ENCODE measurements around the gene LOXL3.

LOXL3 gene

DNA sequence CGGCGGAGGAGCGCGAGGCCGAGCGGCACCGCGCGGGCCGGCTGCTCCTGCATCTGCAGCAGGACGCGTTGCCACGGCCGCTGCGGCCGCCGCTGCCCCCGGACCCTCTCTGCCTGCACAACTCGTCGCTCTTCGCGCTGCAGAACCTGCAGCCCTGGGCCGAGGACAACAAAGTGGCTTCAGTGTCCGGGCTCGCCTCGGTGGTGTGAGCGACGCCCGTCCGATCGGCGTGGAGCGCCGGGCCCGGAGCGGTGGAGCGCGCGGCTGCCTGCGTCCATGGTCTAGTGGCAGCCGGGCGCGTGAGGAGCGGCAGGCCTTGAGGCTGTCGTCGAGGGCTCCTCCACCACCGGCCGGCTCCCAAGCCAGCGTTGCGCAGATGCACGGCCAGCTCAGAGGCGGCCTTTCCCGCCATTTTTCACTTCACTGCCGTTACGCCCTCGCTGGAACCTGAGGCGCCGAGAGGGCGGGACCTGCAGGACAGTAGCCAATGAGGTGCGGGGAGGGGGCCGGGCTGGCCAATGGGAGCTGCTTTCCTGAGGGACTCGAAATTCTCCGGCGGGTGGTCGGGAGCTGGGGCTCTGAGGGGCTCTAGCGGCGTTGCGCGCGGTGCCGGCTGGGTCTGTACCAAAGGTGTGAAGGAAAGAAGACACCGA is 37.6 kb downstream of the LOXL3 start:
- H3K4me3 ChIP-seq (ENCODE audit: low read depth, low read length), result no peak overlapping the region
- TF ChIP-seq, protein P1, sequence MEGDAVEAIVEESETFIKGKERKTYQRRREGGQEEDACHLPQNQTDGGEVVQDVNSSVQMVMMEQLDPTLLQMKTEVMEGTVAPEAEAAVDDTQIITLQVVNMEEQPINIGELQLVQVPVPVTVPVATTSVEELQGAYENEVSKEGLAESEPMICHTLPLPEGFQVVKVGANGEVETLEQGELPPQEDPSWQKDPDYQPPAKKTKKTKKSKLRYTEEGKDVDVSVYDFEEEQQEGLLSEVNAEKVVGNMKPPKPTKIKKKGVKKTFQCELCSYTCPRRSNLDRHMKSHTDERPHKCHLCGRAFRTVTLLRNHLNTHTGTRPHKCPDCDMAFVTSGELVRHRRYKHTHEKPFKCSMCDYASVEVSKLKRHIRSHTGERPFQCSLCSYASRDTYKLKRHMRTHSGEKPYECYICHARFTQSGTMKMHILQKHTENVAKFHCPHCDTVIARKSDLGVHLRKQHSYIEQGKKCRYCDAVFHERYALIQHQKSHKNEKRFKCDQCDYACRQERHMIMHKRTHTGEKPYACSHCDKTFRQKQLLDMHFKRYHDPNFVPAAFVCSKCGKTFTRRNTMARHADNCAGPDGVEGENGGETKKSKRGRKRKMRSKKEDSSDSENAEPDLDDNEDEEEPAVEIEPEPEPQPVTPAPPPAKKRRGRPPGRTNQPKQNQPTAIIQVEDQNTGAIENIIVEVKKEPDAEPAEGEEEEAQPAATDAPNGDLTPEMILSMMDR (IDR thresholded peaks at IDR 0.05; ENCODE audit: low read depth, low read length), result no peak

DNA sequence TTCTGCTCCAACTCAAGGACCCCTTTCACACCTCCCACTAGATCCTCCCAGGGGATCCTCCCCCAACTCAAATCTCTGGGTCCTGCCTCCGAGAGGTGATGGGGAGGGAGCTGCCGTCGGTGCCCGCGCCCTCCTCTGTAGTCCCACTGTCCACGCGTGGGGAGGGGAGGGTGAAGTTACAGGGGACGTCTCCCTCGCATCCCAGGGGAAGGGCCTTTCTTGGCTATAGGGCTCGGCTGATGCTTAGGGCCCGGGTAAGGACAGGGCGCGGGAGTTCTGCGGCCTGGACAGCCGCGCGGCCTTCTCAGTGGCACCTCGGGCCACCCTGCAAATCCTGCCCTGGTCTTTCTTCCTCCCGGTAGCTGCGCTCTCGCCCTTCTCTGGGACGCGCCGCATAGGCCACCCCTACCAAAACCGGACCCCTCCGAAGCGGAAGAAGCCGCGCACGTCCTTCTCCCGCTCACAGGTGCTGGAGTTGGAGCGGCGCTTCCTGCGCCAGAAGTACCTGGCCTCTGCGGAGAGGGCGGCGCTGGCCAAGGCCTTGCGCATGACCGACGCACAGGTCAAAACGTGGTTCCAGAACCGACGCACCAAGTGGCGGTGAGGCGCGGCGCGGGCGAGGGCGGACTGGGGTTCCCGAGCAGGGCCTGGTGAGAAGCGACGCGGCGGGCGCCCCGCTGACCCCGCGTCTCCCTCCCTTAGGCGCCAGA is 38.3 kb downstream of the LOXL3 start:
- no peak overlapping the region for H3K4me3 ChIP-seq (ENCODE audit: low read depth, low read length)
- TF ChIP-seq, protein P1 (IDR thresholded peaks at IDR 0.05; ENCODE audit: low read depth, low read length), result no peak

DNA sequence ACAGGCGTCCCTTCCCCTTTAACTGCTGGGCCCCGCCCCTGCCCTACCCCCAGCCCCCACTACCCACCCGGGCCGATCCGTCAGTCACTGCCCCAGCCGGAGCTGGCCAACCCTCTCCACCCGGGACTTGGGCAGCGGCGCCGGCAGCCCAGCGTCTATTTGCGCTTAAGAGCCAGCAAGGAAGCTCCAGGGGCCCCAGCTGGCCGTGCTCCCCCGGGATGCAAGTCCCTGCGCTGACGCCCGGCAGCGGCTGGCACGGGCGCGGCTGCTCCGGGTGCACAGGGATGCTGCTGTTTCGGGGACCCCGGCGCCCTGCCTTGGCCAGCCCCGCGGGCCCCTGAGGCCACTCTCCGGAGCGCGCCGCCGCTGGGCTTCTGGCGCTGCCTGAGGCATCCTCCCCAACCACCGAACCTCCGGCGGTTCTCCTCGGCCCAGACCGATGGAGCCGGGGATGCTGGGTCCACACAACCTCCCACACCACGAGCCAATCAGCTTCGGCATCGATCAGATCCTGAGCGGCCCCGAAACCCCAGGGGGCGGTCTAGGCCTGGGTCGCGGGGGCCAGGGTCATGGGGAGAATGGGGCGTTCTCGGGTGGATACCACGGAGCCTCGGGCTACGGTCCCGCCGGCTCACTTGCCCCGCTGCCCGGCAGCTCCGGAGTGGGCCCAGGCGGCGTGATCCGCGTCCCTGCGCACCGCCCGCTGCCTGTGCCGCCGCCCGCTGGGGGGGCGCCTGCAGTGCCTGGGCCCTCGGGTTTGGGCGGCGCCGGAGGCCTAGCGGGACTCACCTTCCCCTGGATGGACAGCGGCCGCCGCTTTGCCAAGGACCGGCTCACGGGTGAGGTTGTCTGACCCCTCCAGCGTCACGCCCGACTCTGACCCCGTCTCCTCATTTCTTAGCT is 39.1 kb downstream of the LOXL3 start, which contains the start of gene TLX2:
Gene TLX2, plus strand, starts transcription at position 83 of the 903 bp plus-strand sequence. Its CDS starts 357 bp downstream, at position 440.
- TF ChIP-seq, protein P1 (IDR thresholded peaks at IDR 0.05; ENCODE audit: low read depth, low read length), result no peak
- H3K4me3 ChIP-seq (ENCODE audit: low read depth, low read length), result no peak within 1 kb of the TSS

DNA sequence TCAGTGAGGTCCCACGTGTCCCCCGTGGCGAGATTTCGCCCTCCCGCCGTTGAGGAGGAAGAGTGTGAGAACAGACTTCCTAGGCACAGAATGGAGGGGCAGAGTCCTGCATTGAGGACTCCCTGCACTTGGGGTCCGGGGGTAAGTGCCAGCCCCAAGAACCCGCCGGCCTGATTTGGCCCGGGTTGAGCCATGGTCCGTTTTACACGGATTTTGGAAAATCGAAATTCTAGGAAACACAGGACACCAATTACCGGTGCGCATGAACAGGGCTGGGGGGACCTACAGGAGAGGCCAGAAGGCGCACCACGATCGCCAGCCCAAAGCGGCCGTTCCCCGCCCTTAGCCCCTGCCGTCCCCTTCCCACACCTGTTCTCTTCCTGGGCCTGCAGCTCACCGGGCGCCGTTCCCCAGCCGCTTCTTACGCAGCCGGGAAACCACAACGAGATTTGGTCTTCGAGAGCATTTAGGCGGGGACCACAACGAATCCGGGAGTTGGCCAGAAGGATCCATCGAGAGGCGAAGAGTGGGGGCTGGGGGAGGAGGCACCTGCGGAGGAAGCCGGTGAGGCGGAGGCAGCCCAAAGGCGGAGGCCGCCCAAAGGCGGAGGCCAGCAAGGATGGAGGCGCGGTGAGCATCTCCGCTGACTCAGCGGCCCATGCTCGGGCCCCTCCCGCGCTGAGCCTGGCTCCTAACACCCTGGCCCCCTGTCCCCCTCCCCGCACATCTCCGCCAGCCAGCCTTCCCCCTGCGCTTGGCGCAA is 40.0 kb downstream of the LOXL3 start:
- TF ChIP-seq, protein P1 (IDR thresholded peaks at IDR 0.05; ENCODE audit: low read depth, low read length), result no peak
- H3K4me3 ChIP-seq (ENCODE audit: low read depth, low read length), result no peak overlapping the region

DNA sequence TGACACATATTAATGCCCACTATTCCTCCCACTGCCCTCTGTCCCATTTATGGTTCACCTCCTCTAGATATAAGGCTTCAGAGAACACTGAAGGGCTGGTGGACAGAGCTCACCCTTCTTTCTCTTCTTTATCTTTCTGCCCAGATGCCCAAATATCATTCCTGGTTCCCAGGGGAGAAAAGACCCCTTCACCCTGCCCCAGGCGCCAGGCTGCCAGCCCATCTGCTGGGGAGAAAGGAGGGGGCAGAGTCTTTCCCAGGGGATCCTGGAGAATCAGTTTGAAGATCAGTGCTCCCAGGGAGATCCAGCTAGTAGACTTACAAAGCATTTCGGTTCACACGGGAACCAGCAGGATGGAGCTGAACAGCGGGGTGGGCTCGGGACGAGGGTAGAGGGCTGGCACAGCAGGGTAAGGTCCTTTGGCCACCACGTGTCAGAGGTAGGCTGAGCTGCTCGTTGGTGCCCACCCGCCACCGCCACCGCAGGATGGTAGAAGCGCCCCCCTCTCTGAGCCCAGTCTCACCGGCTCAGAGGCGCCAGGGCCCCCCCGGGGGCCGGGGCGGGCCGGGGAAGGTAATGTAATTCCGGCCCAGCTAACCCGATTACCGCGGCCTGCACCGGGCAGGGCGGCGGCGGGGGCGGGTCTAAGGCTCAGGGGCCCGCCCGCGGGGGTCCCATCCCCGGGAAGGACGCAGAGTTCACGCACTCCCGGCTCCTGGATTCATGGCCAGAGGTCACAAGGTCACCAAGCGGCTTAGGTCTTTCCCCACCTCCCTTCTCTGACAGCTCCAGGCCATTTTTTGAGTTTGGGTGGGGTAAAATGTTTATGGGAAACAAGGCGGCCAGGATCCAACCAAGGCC is 40.8 kb downstream of the LOXL3 start:
- TF ChIP-seq, protein P1 (IDR thresholded peaks at IDR 0.05; ENCODE audit: low read depth, low read length), result no peak
- H3K4me3 ChIP-seq (ENCODE audit: low read depth, low read length), result no peak overlapping the region
